Testis (tissue), 3 donors: ENCODE measurements around the gene ZW10. TPM values are rescaled to one million over a fixed set of nuclear protein-coding genes. Genes with fewer than 3 reads are reported as not detected.
"Not testable (repeated sequence)": the region's sequence is repeated elsewhere in the genome, so short reads cannot be mapped to it uniquely, and the experiment has no call there.

Experiments
- DNase-seq: peaks from one replicate; pipeline ENCODE4 v3.0.0-alpha.2; 2019
- H3K27ac ChIP-seq, 2 donors: fragments of 200-600 bp; sonication (generic); one replicate each; pipeline ENCODE4 v1.5.1; 2019
- H3K27me3 ChIP-seq: fragments of 200-600 bp; sonication (generic); one replicate; pipeline ENCODE4 v1.5.1; 2019
- H3K36me3 ChIP-seq: fragments of 200-600 bp; sonication (generic); one replicate; pipeline ENCODE4 v1.5.1; 2017; ENCODE audit warnings: low read depth; ENCODE audit errors: missing control alignments
- H3K4me1 ChIP-seq: fragments of 200-600 bp; sonication (generic); one replicate; pipeline ENCODE4 v1.5.1; 2019
- H3K4me3 ChIP-seq, 2 donors: fragments of 200-600 bp; sonication (generic); one replicate each; pipeline ENCODE4 v1.5.1; 2017 to 2019
- H3K9me3 ChIP-seq: fragments of 200-600 bp; sonication (generic); one replicate; pipeline ENCODE4 v1.5.1; 2017
- POLR2A ChIP-seq: fragments of 450-650 bp; IDR thresholded peaks from one replicate; pipeline ENCODE4 v1.6.1; 2017; ENCODE audit warnings: antibody characterized with exemption, mild to moderate bottlenecking, moderate library complexity
- WGBS, 2 donors: methylation state at CpG; one replicate each; pipeline ENCODE4 v1.1.5; 2018; 5-methylcytosine and 5-hydroxymethylcytosine counted together
- intact Hi-C: fragments of 100-400 bp; cut with DNase I; formaldehyde crosslinking; loops from one replicate; pipeline ENCODE4 v1.15.1; 2023; ENCODE audit warnings: low total_unique reads
- polyA plus RNA-seq: library from polyadenylated mRNA; stranded (reverse); fragments of 350-450 nt; fragmentation: Illumina TruSeq; extraction: RNeasy Lipid Tissue Mini Kit (QIAGEN cat#74804); gene quantifications from one replicate; pipeline ENCODE4 v1.2.3, GENCODE V29; 2014; ENCODE audit warnings: low read depth, low replicate concordance; ENCODE audit not compliant: insufficient read depth
- total RNA-seq, 2 donors: library from RNA; depleted of rRNA; stranded (reverse); fragments of >200 nt; gene quantifications; one replicate each; pipeline ENCODE4 v1.2.3, GENCODE V29; 2016
- TF ChIP-seq, protein P1 (sequence below), 3 experiments: fragments of 450-650 bp in 2 of 3; fragments of 200-600 bp in 1 of 3; sonication (generic) in 1 of 3; IDR thresholded peaks; one replicate each; pipeline ENCODE4 v1.5.1; 2016 to 2019; ENCODE audit warnings: antibody characterized with exemption in 3 of 3, mild to moderate bottlenecking in 2 of 3, moderate library complexity in 1 of 3

Gene ZW10
- total and polyA plus RNA-seq, 3 donors from 2014 or later = 19.0 to 30.5 (median 29.6) TPM

- H3K9me3 ChIP-seq = no peaks in the 10 kb centered on the region
- H3K4me1 ChIP-seq = no peaks in the 10 kb centered on the region
- no peak overlapping the region for H3K27ac ChIP-seq
- intact Hi-C loops = no loop called here
- TF ChIP-seq, protein P1, sequence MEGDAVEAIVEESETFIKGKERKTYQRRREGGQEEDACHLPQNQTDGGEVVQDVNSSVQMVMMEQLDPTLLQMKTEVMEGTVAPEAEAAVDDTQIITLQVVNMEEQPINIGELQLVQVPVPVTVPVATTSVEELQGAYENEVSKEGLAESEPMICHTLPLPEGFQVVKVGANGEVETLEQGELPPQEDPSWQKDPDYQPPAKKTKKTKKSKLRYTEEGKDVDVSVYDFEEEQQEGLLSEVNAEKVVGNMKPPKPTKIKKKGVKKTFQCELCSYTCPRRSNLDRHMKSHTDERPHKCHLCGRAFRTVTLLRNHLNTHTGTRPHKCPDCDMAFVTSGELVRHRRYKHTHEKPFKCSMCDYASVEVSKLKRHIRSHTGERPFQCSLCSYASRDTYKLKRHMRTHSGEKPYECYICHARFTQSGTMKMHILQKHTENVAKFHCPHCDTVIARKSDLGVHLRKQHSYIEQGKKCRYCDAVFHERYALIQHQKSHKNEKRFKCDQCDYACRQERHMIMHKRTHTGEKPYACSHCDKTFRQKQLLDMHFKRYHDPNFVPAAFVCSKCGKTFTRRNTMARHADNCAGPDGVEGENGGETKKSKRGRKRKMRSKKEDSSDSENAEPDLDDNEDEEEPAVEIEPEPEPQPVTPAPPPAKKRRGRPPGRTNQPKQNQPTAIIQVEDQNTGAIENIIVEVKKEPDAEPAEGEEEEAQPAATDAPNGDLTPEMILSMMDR (IDR thresholded peaks at IDR 0.05) = peak; percentile 12 to 61 (median 60)
- TF ChIP-seq POLR2A = no peak
- DNase-seq = peak; percentile 50
- WGBS, 2 donors = 59 to 70% methylated on average over 3 of the region's 3 CpGs
- no peak overlapping the region for H3K4me3 ChIP-seq
- no peaks in the 10 kb centered on the region for H3K36me3 ChIP-seq
- H3K27me3 ChIP-seq = no peaks in the 10 kb centered on the region
Measured at GRCh38 chr11:113796663-113797259, 23.3 kb upstream of the ZW10 start.

DNA sequence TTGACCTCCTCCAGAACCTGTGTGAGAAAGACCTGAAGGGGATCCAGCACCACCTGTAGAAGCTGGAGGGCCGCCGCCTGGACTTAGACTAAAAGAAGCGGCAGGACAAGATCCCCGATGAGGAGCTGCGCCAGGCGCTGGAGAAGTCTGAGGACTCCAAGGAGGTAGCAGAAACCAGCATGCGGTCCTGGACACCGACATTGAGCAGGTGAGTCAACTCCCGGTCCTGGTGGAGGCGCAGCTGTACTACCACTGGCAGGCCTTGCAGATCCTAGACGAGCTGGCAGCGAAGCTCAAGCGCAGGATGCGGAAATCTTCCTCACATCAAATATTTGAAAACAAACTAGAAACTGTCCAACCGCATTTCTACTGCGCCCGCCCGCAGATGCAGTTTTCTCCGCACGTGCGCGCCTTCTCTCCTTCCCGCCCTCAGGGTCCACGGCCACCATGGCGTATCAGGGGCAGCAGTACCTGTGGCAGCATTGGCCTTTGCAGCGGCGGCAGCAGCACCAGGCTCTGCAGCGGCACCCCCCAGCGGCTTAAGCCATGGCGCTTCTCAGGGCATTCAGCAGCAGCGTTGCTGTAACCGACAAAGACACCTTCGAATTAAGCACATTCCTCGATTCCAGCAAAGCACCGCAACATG lies 16.3 kb upstream of the ZW10 start:
- Histone ChIP-seq H3K27ac (no peak overlapping the region), H3K36me3 (no peaks in the 10 kb centered on the region), H3K27me3 (no peaks in the 10 kb centered on the region), H3K9me3 (no peaks in the 10 kb centered on the region), H3K4me3 (no peak overlapping the region), H3K4me1 (no peaks in the 10 kb centered on the region)
- DNase-seq = no peak
- WGBS, 2 donors = 60 to 66% methylated on average over 29 to 35 of the region's 35 CpGs
- TF ChIP-seq, protein P1 (IDR thresholded peaks at IDR 0.05) = no peak
- no peak for TF ChIP-seq POLR2A
- intact Hi-C loops = no loop called here

- 53 to 73% methylated on average over 17 to 21 of the region's 22 CpGs for WGBS, 2 donors
- intact Hi-C loops = not testable (repeated sequence)
Measured at GRCh38 chr11:113789016-113789415, 15.5 kb upstream of the ZW10 start.

DNA sequence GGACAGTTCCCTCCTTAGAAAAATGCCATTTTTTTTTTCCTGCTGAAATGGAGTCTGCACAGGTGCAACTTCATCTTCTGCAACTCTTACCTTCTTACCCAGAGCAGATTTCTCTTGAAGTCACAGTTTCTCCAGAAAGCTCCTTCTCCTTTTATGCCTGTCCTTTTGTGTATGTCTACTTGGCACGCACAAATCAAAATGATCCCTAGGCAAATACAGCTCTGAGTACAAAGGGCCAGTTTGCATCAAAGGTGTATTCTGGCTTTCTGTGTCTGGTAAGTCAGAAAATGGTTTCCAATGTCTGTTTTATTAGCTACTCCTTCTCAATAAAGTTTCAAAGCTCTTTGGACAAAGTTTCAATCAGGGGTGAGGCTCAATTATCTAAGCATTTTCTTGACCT lies 8.6 kb upstream of the ZW10 start:
- 94 to 100% methylated on average over 1 of the region's 1 CpG for whole genome bisulfite sequencing, 2 donors
- H3K4me1 ChIP-seq = no peaks in the 10 kb centered on the region
- TF ChIP-seq, protein P1 (IDR thresholded peaks at IDR 0.05) = no peak
- TF ChIP-seq POLR2A = no peak
- intact Hi-C loops = no loop called here
- no peak overlapping the region for H3K4me3 ChIP-seq
- no peaks in the 10 kb centered on the region for H3K36me3 ChIP-seq
- no peaks in the 10 kb centered on the region for H3K9me3 ChIP-seq
- H3K27ac ChIP-seq = no peak overlapping the region
- no peaks in the 10 kb centered on the region for H3K27me3 ChIP-seq
- no peak for DNase-seq

More at GRCh38 chr11:113789016-113789415, 15.5 kb upstream of the ZW10 start:
- not testable (repeated sequence) for H3K4me1 ChIP-seq, H3K9me3 ChIP-seq, DNase-seq, H3K27ac ChIP-seq, H3K27me3 ChIP-seq, H3K36me3 ChIP-seq, H3K4me3 ChIP-seq

DNA sequence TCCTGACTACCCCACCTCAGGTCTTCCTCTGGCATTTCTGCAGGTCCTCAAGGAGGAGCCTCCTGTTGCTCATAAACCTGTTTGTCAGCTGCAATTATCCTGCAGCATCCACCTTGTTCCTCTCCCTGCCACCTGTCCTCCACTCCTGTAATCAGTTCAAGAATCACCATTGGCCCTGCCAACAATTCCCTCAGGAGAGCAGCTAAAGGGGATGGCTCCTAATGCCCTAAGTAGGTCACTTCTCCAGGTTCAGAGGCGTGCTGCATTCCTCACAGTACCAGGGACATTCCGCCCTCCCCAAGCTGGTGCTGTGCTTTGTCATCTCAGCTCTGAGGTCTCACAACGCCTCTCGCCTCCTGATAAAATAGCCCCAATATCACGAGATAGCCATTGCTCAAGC lies 8.2 kb upstream of the ZW10 start:
- DNase-seq = no peak
- Histone ChIP-seq H3K4me3 (no peak overlapping the region), H3K4me1 (no peaks in the 10 kb centered on the region), H3K36me3 (no peaks in the 10 kb centered on the region), H3K27ac (no peak overlapping the region), H3K9me3 (no peaks in the 10 kb centered on the region), H3K27me3 (no peaks in the 10 kb centered on the region)
- TF ChIP-seq POLR2A = no peak
- TF ChIP-seq, protein P1 (IDR thresholded peaks at IDR 0.05) = no peak
- intact Hi-C loops = no loop called here
- WGBS, 2 donors = 65 to 73% methylated on average over 5 of the region's 5 CpGs
